Activated CD8-positive, alpha-beta T cell treated with anti-CD3 and anti-CD28 coated beads for 36 hours (primary cell): ENCODE data around the gene GET4. TPM values are rescaled to one million over a fixed set of nuclear protein-coding genes. Genes with fewer than 3 reads are reported as not detected.

Source experiments
- ATAC-seq: fragments of 200-7000 bp; cut with Tn5 transposase; one replicate; pipeline ENCODE4 v1.10.0; 2021; ENCODE audit warnings: mild to moderate bottlenecking, moderate library complexity
- CTCF ChIA-PET: fragments of 350-600 bp; sonication (Branson Sonifier 250); formaldehyde crosslinking; loops from one replicate; lab custom pipeline; 2021; ENCODE audit warnings: antibody characterized with exemption; lab: Charles Lee
- POLR2A ChIA-PET: fragments of 350-600 bp; sonication (Branson Sonifier 250); formaldehyde crosslinking; loops from one replicate; lab custom pipeline; 2021; ENCODE audit warnings: antibody characterized with exemption; lab: Charles Lee
- DNase-seq: peaks from one replicate; pipeline ENCODE4 v3.0.0-alpha.2; 2020
- H3K27ac Mint-ChIP-seq: one replicate; pipeline ENCODE4 v1.8.0; 2021; ENCODE audit warnings: mild to moderate bottlenecking, mixed read lengths
- H3K27me3 Mint-ChIP-seq: one replicate; pipeline ENCODE4 v1.8.0; 2021; ENCODE audit warnings: mixed read lengths
- H3K36me3 Mint-ChIP-seq: one replicate; pipeline ENCODE4 v1.8.0; 2021; ENCODE audit warnings: low read depth, mixed read lengths
- H3K4me1 Mint-ChIP-seq: one replicate; pipeline ENCODE4 v1.8.0; 2021; ENCODE audit warnings: low read depth, mixed read lengths
- H3K4me3 Mint-ChIP-seq: one replicate; pipeline ENCODE4 v1.8.0; 2021; ENCODE audit warnings: mild to moderate bottlenecking, moderate library complexity, mixed read lengths
- H3K9me3 Mint-ChIP-seq: one replicate; pipeline ENCODE4 v1.8.0; 2021; ENCODE audit warnings: mixed read lengths
- CTCF ChIP-seq: fragments of 200-600 bp; IDR thresholded peaks from one replicate; pipeline ENCODE4 v1.8.0; 2022; ENCODE audit warnings: antibody characterized with exemption, mild to moderate bottlenecking
- intact Hi-C: fragments of 100-400 bp; cut with micrococcal nuclease; formaldehyde crosslinking; loops from one replicate; pipeline ENCODE4 v1.10.0; 2022
- total RNA-seq, 2 experiments: library from RNA; stranded (reverse); gene quantifications; one replicate each; pipeline ENCODE4 v1.2.3, GENCODE V29; 2021

Gene GET4
- total RNA-seq, 2 experiments from 2014 or later = 20.6 to 31.9 TPM

- Mint-ChIP-seq H3K36me3 (peaks cover 8% of the 10 kb centered on the region), H3K4me3 (no peak overlapping the region), H3K4me1 (peaks cover 40% of the 10 kb centered on the region), H3K27ac (no peak overlapping the region), H3K9me3 (no peaks in the 10 kb centered on the region), H3K27me3 (no peaks in the 10 kb centered on the region)
- DNase-seq = no peak
- intact Hi-C loops = no loop called here
- POLR2A ChIA-PET = no interaction called here
- no peak for TF ChIP-seq CTCF
- CTCF ChIA-PET = interaction anchor here (1.0 to 1.3 kb wide), 2 partner anchors 8 to 184 kb away, joined by 3 to 4 read pairs; no protein-coding TSS in a partner anchor
- ATAC-seq = no peak
These were observed 5.3 kb downstream of the GET4 start for GRCh38 chr7:881441-882234.

GRCh38 chr7:882336-883035 lies 6.1 kb downstream of the GET4 start:
- no peak for TF ChIP-seq CTCF

GRCh38 chr7:883055-884021 lies 7.0 kb downstream of the GET4 start:
- ChIA-PET CTCF (interaction anchor here (1.4 kb wide), 1 partner anchor 25 kb away, joined by 3 read pairs; no protein-coding TSS in a partner anchor), POLR2A (interaction anchor here (0.7 kb wide), 1 partner anchor 101 kb away, joined by 3 read pairs; no protein-coding TSS in a partner anchor)
- DNase-seq = no peak
- intact Hi-C loops = no loop called here
- no peaks in the 10 kb centered on the region for H3K27me3 Mint-ChIP-seq
- no peak for TF ChIP-seq CTCF
- H3K27ac Mint-ChIP-seq = no peak overlapping the region
- peaks cover 7% of the 10 kb centered on the region for H3K36me3 Mint-ChIP-seq
- peaks cover 36% of the 10 kb centered on the region for H3K4me1 Mint-ChIP-seq
- no peak overlapping the region for H3K4me3 Mint-ChIP-seq
- no peaks in the 10 kb centered on the region for H3K9me3 Mint-ChIP-seq
- ATAC-seq = no peak

More at GRCh38 chr7:882336-883035, 6.1 kb downstream of the GET4 start:
- no peak for ATAC-seq
- intact Hi-C loops = no loop called here
- CTCF ChIA-PET = interaction anchor here (1.4 kb wide), 1 partner anchor 26 kb away, joined by 3 read pairs; no protein-coding TSS in a partner anchor
- Mint-ChIP-seq H3K27me3 (no peaks in the 10 kb centered on the region), H3K4me1 (peaks cover 40% of the 10 kb centered on the region), H3K9me3 (no peaks in the 10 kb centered on the region), H3K4me3 (no peak overlapping the region), H3K36me3 (peaks cover 8% of the 10 kb centered on the region), H3K27ac (no peak overlapping the region)
- POLR2A ChIA-PET = no interaction called here
- no peak for DNase-seq

GRCh38 chr7:884191-885003 lies 8.0 kb downstream of the GET4 start:
- no peak overlapping the region for H3K27ac Mint-ChIP-seq
- ChIA-PET CTCF (interaction anchor here (1.4 kb wide), 1 partner anchor 24 kb away, joined by 3 read pairs; no protein-coding TSS in a partner anchor), POLR2A (interaction anchor here (0.7 kb wide), 1 partner anchor 100 kb away, joined by 3 read pairs; no protein-coding TSS in a partner anchor)
- no peak for ATAC-seq
- H3K4me3 Mint-ChIP-seq = no peak overlapping the region
- intact Hi-C loops = no loop called here
- H3K36me3 Mint-ChIP-seq = peaks cover 4% of the 10 kb centered on the region
- H3K4me1 Mint-ChIP-seq = peaks cover 28% of the 10 kb centered on the region
- no peaks in the 10 kb centered on the region for H3K9me3 Mint-ChIP-seq
- no peaks in the 10 kb centered on the region for H3K27me3 Mint-ChIP-seq
- TF ChIP-seq CTCF = no peak
- no peak for DNase-seq
